GM12891 (cell line): ENCODE measurements around the gene FAM184A.

Experiments
- DNase-seq: peaks from one replicate; pipeline ENCODE4 v3.0.0; 2011; ENCODE audit warnings: low spot score; ENCODE audit not compliant: insufficient read length
- FAIRE-seq: peaks from 2 replicates; lab custom pipeline; 2011; peaks lifted over from hg19 to GRCh38; lab: Jason Lieb, UNC
- PAX5 ChIP-seq: IDR thresholded peaks from 2 replicates; pipeline ENCODE4 v1.6.1; 2011; ENCODE audit warnings: low read length, moderate library complexity, mild to moderate bottlenecking; ENCODE audit not compliant: insufficient read depth, severe bottlenecking
- POLR2A ChIP-seq: IDR thresholded peaks from 2 replicates; pipeline ENCODE4 v1.6.1; 2011; ENCODE audit warnings: low read depth, low read length, control low read depth
- POLR2AphosphoS5 ChIP-seq: IDR thresholded peaks from 2 replicates; pipeline ENCODE4 v1.6.1; 2011; ENCODE audit warnings: low read depth, low read length, control low read depth
- POU2F2 ChIP-seq: IDR thresholded peaks from 2 replicates; pipeline ENCODE4 v1.6.1; 2011; ENCODE audit warnings: low read depth, mild to moderate bottlenecking, control low read depth, low read length, moderate library complexity
- SPI1 ChIP-seq: IDR thresholded peaks from 2 replicates; pipeline ENCODE4 v1.6.1; 2011; ENCODE audit warnings: low read depth, low read length, control low read depth
- TAF1 ChIP-seq: IDR thresholded peaks from 2 replicates; pipeline ENCODE4 v1.6.1; 2011; ENCODE audit warnings: low read depth, low read length, control low read depth

Gene FAM184A

DNA sequence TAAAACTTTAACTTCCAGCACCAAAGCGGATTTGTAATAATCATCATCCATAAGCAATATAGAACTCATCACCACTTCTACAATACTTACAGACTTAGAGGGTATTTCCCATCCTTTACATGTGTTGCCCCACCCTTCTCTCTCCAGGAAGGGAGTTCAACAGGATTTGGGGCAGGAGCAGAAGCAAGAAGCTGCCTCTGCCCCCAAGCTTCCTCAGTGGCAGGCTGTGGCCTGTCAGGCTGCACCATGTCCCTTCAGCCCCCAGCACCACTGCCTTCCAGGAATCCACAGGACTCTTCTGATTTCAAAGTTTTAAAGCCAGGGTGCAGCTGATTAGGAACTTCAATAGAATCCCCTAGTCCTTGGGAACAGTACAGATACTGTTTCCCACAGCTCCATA lies 106.8 kb downstream of the FAM184A start:
- DNase-seq (no peak), FAIRE-seq (no peak)
- TF ChIP-seq SPI1 (no peak), POLR2A (no peak), TAF1 (no peak), POU2F2 (no peak), POLR2AphosphoS5 (no peak)

DNA sequence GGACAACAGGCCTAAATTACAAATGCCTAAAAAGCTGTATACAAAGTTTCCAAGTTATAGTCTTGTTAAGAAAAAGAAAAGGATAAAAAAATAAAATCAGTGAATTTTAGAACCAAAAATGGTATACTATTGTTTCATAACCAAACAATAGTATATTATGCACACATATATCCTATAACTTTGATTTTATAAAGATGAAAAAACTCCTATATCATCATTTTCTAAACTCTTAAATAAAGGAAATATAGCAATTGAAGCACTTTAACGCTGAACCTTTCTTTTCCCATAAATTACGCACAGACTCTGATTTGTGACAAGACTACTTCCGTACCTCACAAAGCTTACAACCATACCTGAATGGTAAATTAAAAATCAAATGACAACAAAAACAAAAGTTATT lies 107.6 kb downstream of the FAM184A start:
- DNase-seq (no peak), FAIRE-seq (no peak)
- TF ChIP-seq POLR2AphosphoS5, result no peak
- TF ChIP-seq TAF1, result no peak
- TF ChIP-seq POU2F2, result no peak
- TF ChIP-seq POLR2A, result no peak
- no peak for TF ChIP-seq SPI1
- no peak for TF ChIP-seq PAX5

DNA sequence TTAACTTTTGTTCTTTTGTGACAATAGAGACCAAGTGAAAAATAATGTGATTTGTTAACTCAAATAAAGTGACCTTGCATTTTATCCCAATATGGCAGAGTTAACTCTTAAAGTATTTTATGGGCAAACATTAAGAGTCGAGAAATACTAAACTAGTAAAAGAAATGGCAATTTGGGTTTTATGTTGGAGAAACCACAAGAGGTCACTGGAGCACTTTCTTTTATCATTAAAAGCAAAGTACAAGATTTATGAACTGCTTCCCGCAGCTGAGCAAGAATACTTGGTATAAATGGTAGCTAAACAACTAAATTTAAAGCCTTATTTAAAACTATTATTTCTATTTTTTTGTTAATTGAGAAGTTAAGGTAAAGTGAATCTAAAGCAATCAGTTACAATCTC lies 110.0 kb downstream of the FAM184A start:
- DNase-seq, result no peak
- no peak for FAIRE-seq
- no peak for TF ChIP-seq PAX5
- TF ChIP-seq POLR2A, result no peak
- no peak for TF ChIP-seq SPI1
- TF ChIP-seq POLR2AphosphoS5, result no peak
- TF ChIP-seq POU2F2, result no peak
- TF ChIP-seq TAF1, result no peak

DNA sequence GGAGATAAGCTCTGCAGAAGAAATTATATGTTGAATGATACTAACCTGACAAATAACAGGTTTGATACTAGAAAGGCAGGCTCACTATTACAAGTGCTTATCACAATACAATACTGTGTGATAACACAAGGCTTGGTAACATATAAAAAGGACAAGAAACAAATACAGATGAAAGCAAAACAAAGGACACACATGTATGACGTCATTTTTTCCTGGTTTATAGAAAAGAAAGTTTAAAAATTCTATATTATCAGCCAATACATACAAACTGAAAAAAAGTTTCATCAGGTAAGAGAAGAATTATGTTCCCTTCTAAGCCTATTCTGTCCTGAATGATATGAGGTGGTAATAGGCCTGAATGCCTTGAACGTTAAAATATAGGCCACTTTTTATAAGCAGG lies 111.2 kb downstream of the FAM184A start:
- no peak for DNase-seq
- TF ChIP-seq POLR2A, result no peak
- no peak for TF ChIP-seq TAF1
- no peak for TF ChIP-seq POU2F2
- no peak for TF ChIP-seq POLR2AphosphoS5
- TF ChIP-seq PAX5, result no peak
- TF ChIP-seq SPI1, result no peak
- FAIRE-seq, result no peak

DNA sequence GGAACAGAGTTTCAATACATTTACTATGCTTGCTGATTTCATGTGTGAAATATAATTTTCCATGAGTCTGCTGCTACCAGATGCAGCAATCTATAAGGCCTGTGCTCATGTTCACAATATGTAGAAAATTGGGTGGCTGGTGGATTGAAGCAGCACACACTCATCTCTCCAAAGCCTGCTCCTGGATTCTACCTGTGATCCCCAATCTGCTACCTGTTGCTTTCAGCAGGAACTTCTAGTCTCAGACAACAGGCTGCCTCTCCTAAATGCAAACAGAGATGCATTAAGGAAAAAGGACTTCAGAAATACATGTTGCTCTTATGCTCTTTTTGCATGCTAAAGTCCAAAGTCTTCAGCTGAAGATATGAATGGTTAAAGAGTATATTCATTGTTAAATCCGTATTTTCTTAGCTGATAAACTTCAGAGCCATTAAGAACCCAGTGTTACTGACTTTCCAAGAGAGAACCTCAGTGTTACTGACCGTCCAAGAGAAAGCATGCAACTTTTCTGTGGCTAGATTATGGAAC lies 112.6 kb downstream of the FAM184A start:
- DNase-seq (no peak), FAIRE-seq (no peak)
- TF ChIP-seq TAF1 (no peak), POLR2AphosphoS5 (no peak), POLR2A (no peak), PAX5 (no peak), POU2F2 (no peak), SPI1 (no peak)

DNA sequence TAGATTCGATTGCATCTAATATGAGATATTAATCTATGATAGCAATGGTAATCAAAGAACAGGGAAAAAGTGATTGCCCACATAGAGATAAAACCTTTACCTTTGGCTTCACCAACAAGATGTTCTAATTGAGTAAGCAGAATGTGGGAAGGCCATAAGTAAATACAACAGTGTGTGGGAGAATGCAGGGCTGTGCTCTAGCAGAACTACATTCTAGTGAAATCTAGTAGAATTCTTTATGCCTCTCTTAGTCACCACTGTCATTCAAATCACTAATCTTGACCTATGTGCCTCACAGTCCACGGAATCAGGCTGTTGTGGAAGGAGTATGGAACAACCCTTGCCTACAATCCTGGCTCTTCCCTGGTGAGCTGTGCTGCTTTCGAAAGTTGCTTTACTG lies 113.1 kb downstream of the FAM184A start:
- TF ChIP-seq TAF1 (no peak), POU2F2 (no peak), PAX5 (no peak), SPI1 (no peak), POLR2AphosphoS5 (no peak), POLR2A (no peak)
- DNase-seq, result no peak
- no peak for FAIRE-seq

DNA sequence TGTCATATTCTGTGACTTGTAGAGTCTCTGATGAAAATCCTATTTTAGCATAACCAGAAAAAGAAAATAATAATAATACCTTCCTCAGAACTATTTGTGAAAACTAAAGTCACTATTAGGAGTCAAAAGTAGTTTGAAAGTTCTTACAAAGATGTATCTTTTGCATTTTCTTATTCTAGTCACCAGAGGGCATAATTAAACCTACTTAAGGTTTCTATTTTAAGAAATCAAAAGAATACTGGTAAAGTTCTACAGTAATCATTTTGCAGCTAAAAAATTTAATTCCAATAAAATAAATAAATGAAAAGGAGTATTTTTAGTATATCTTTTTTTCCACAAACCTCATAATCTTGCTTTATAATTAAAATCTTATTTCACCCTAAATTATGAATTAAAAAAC lies 115.5 kb downstream of the FAM184A start:
- DNase-seq (no peak), FAIRE-seq (no peak)
- TF ChIP-seq SPI1 (no peak), PAX5 (no peak), POLR2AphosphoS5 (no peak), POU2F2 (no peak), POLR2A (no peak), TAF1 (no peak)

DNA sequence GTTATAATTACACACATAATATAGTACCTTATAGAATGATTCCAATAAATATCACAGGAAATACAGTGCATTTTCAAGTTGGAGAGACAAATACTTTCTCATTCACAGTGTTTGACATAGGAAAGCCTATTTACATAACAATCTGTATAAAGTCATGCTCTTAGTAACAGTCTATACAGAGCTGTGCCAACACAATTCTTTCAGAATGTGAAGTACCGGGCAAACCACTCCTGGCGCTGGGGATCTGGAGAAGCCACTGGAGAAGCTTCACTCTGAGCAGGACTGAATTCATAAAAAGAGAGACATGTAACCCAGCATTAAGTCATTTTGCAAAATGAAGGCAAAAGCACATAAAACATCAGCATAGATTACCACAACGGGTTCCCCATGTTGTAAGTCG lies 118.6 kb downstream of the FAM184A start:
- no peak for DNase-seq
- TF ChIP-seq TAF1 (no peak), PAX5 (no peak), POU2F2 (no peak), SPI1 (no peak), POLR2A (no peak), POLR2AphosphoS5 (no peak)
- no peak for FAIRE-seq

DNA sequence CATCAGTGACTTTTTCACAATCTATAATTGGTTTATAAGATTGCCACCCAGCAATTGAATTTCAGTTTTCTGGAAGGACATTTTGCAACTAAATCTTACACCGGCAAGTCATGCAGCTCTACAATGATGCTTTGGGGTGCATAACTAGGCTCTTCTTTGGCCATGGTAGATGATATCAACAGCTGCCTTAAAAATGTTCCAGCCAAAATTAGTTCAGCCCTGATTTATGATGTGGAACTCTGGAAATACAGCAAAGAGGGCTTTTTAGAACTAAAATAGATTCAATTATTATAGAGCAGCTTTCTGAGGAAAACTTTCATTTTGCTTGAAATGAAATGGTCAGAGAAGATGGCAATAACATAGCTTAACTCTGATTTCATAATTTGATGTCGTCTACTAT lies 125.1 kb downstream of the FAM184A start:
- TF ChIP-seq POLR2AphosphoS5, result no peak
- no peak for TF ChIP-seq POU2F2
- no peak for TF ChIP-seq POLR2A
- no peak for TF ChIP-seq TAF1
- TF ChIP-seq SPI1, result no peak
- TF ChIP-seq PAX5, result no peak
- DNase-seq, result no peak
- no peak for FAIRE-seq

DNA sequence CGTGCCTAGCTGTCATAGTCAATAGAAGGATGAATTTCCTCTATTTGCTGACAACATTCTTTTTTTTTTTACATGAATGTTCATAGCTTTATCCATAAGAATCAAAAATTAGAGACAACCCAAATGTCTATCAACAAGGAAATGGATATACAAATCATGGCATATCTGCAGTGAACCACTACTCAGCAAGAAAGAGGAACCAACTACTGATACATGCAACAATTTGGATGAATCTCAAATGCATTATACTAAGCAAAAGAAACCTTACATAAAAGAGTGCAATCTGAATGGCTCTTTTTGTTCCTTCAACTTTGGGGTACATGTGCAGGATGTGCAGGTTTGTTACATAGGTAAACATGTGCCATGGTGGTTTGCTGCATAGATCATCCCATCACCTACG lies 125.8 kb downstream of the FAM184A start:
- FAIRE-seq (no peak), DNase-seq (no peak)
- no peak for TF ChIP-seq SPI1
- no peak for TF ChIP-seq POU2F2
- TF ChIP-seq TAF1, result no peak
- TF ChIP-seq POLR2A, result no peak
- TF ChIP-seq POLR2AphosphoS5, result no peak
- TF ChIP-seq PAX5, result no peak

DNA sequence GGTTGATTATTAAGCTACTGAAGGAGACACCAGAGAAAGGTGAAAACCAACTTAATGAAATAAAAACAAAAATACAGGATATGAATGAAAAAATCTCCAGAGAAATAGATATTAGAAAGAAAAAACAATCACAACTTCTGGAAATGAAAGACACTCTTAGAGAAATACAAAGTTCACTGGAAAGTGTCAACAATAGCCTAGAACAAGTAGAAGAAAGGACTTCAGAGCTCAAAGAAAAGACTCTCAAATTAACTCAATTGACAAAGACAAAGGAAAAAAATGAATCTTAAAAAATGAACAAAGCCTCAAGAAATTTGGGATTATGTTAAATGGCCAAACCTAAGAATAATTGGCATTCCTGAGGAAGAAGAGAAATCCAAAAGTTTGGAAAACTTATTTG lies 133.2 kb downstream of the FAM184A start:
- FAIRE-seq (no peak), DNase-seq (no peak)
- TF ChIP-seq POLR2A, result no peak
- no peak for TF ChIP-seq POLR2AphosphoS5
- TF ChIP-seq PAX5, result no peak
- no peak for TF ChIP-seq POU2F2
- TF ChIP-seq SPI1, result no peak
- no peak for TF ChIP-seq TAF1

DNA sequence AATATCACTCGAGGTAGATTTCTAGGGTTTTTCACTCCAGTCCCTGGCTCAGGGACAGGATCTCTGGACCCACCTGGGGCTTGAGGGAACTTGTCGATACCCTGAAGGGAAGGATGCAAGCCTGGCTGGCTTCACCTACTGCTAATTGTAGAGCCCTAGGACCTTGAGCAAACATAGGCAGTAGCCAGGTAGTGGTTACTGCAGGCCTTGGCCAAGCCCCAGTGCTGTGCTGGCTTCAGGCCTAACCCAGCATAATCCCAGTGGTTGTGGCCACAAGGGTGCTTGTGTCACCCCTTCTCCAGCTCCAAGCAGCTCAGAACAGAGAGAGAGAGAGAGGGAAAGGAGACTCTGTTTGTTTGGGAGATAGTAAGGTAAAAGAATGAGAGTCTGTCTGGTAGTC lies 137.7 kb downstream of the FAM184A start:
- no peak for DNase-seq
- FAIRE-seq, result no peak
- TF ChIP-seq POU2F2 (no peak), POLR2A (no peak), TAF1 (no peak), POLR2AphosphoS5 (no peak), PAX5 (no peak), SPI1 (no peak)
